PC-3 (cell line): ENCODE results near the gene CYBC1. TPM values are rescaled to one million over a fixed set of nuclear protein-coding genes. Genes with fewer than 3 reads are reported as not detected.

Experiments
- ATAC-seq: fragments of 200-7000 bp; cut with Tn5 transposase; 2 replicates; pipeline ENCODE4 v1.9.1; 2020; ENCODE audit warnings: mild to moderate bottlenecking, moderate library complexity
- BruUV-seq: library from RNA; stranded (reverse); fragments of 400-500 nt; replicated peaks from 2 replicates; lab custom pipeline; 2021; lab: Mats Ljungman, UMichigan
- CTCF ChIA-PET: fragments of 300-600 bp; sonication (Branson Sonifier 250); formaldehyde crosslinking; loops from one replicate; lab custom pipeline; 2022; ENCODE audit warnings: antibody characterized with exemption; lab: Charles Lee
- POLR2A ChIA-PET: fragments of 300-600 bp; sonication (Branson Sonifier 250); formaldehyde crosslinking; loops from one replicate; lab custom pipeline; 2022; ENCODE audit warnings: antibody characterized with exemption; ENCODE audit not compliant: unreplicated experiment; lab: Charles Lee
- DNase-seq: peaks from one replicate; pipeline ENCODE4 v3.0.0-alpha.2; 2015
- H2AFZ ChIP-seq: fragments of 300-600 bp; sonication (generic); 2 replicates; pipeline ENCODE4 v1.6.0; 2016; ENCODE audit warnings: antibody characterized with exemption, low read length
- H3F3A ChIP-seq: fragments of 300-600 bp; sonication (generic); one replicate; pipeline ENCODE4 v1.6.0; 2017; ENCODE audit warnings: antibody characterized with exemption, low read length, control low read depth, mild to moderate bottlenecking; ENCODE audit not compliant: unreplicated experiment
- H3K27ac ChIP-seq: fragments of 300-600 bp; sonication (generic); 2 replicates; pipeline ENCODE4 v1.5.1; 2016; ENCODE audit warnings: mild to moderate bottlenecking, low read length
- H3K27me3 ChIP-seq: fragments of 300-600 bp; sonication (generic); 2 replicates; pipeline ENCODE4 v1.6.1; 2016; ENCODE audit warnings: low read length, mixed read lengths
- H3K36me3 ChIP-seq: fragments of 300-600 bp; sonication (generic); 2 replicates; pipeline ENCODE4 v1.6.1; 2016; ENCODE audit warnings: low read depth, mixed run types, low read length, mixed read lengths
- H3K4me1 ChIP-seq: fragments of 300-600 bp; sonication (generic); 2 replicates; pipeline ENCODE4 v1.5.1; 2016; ENCODE audit warnings: low read length; ENCODE audit not compliant: insufficient read depth
- H3K4me2 ChIP-seq: fragments of 300-600 bp; sonication (generic); 2 replicates; pipeline ENCODE4 v1.6.0; 2016; ENCODE audit warnings: low read length
- H3K4me3 ChIP-seq: fragments of 300-600 bp; sonication (generic); 2 replicates; pipeline ENCODE4 v1.5.1; 2016; ENCODE audit warnings: mild to moderate bottlenecking, low read length, mixed read lengths
- H3K79me2 ChIP-seq: fragments of 300-600 bp; sonication (generic); 2 replicates; pipeline ENCODE4 v1.6.1; 2017; ENCODE audit warnings: low read length, mixed read lengths
- H3K9ac ChIP-seq: fragments of 300-600 bp; sonication (generic); 2 replicates; pipeline ENCODE4 v1.6.0; 2016; ENCODE audit warnings: mild to moderate bottlenecking, low read length
- H3K9me2 ChIP-seq: fragments of 300-600 bp; sonication (generic); replicated peaks from 2 replicates; pipeline ENCODE4 v1.6.1; 2016; ENCODE audit warnings: mixed run types, low read length, mixed read lengths
- H3K9me3 ChIP-seq: fragments of 300-600 bp; sonication (generic); 2 replicates; pipeline ENCODE4 v1.6.1; 2016; ENCODE audit warnings: low read length, mixed read lengths
- H4K20me1 ChIP-seq: fragments of 300-600 bp; sonication (generic); 2 replicates; pipeline ENCODE4 v1.6.1; 2016; ENCODE audit warnings: low read length, mixed read lengths
- CTCF ChIP-seq: fragments of 300-600 bp; sonication (generic); conservative IDR thresholded peaks from 2 replicates; pipeline ENCODE4 v1.5.1; 2017; ENCODE audit warnings: antibody characterized with exemption, low read depth, mild to moderate bottlenecking, low read length
- EZH2 ChIP-seq: fragments of 300-600 bp; sonication (generic); IDR thresholded peaks from one replicate; pipeline ENCODE4 v1.6.1; 2017; ENCODE audit warnings: antibody characterized with exemption, mild to moderate bottlenecking, low read length; ENCODE audit not compliant: unreplicated experiment
- EZH2phosphoT487 ChIP-seq: fragments of 300-600 bp; sonication (generic); IDR thresholded peaks from 2 replicates; pipeline ENCODE4 v1.6.1; 2018; ENCODE audit warnings: mild to moderate bottlenecking, antibody characterized with exemption, low read length, borderline replicate concordance
- intact Hi-C: fragments of 100-400 bp; cut with micrococcal nuclease; formaldehyde crosslinking; loops from 2 replicates; pipeline ENCODE4 v1.9.0; 2023
- total RNA-seq: library from RNA; depleted of rRNA; stranded (reverse); fragments of >200 nt; gene quantifications from 2 replicates; pipeline ENCODE4 v1.2.3, GENCODE V29; 2014

CYBC1 gene
- total RNA-seq, 1 experiment from 2014 or later: 77.2 TPM

GRCh38 chr17:82400830-82401229, 49.7 kb downstream of the CYBC1 start:
- ATAC-seq (no peak), DNase-seq (no peak)
- CTCF ChIA-PET: no interaction called here
- H3K36me3 ChIP-seq: peaks cover 2% of the 10 kb centered on the region
- H3K27me3 ChIP-seq: no peaks in the 10 kb centered on the region
- H3K27ac ChIP-seq: no peak overlapping the region
- no peak for TF ChIP-seq EZH2phosphoT487
- TF ChIP-seq EZH2: no peak
- TF ChIP-seq CTCF: no peak
- H3K9me2 ChIP-seq: no peaks in the 10 kb centered on the region
- no peak overlapping the region for H3K4me3 ChIP-seq
- no TSS peak for BruUV-seq
- H3K4me2 ChIP-seq: no peak overlapping the region
- POLR2A ChIA-PET: no interaction called here
- H3K79me2 ChIP-seq: no peaks in the 10 kb centered on the region
- intact Hi-C loops: no loop called here
- H3K9ac ChIP-seq: no peak overlapping the region
- no peak overlapping the region for H2AFZ ChIP-seq
- no peaks in the 10 kb centered on the region for H3F3A ChIP-seq
- H3K9me3 ChIP-seq: no peaks in the 10 kb centered on the region
- no peaks in the 10 kb centered on the region for H4K20me1 ChIP-seq
- no peaks in the 10 kb centered on the region for H3K4me1 ChIP-seq

DNA sequence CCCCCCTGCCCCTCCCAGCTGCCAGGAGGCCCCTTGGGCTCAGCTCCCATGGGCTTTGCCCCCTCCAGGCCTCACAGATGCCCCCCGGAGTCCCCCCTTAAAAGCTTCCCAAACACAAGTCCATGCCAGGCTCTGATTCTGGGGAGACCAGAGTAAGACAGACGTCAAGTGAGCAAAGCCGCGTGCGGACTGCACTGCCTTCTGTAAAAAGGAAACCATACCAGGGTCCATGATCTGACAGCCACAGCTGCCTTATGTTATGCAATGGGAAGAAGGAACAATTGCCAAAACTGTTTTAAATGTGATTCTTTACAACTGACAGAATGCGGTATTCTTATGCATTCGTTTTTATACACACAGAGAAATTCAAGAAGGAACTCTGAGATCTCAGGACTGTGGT, 50.3 kb downstream of the CYBC1 start:
- Histone ChIP-seq H2AFZ (no peak overlapping the region), H4K20me1 (no peaks in the 10 kb centered on the region), H3K27ac (no peak overlapping the region), H3K27me3 (no peaks in the 10 kb centered on the region), H3F3A (no peaks in the 10 kb centered on the region), H3K4me3 (no peak overlapping the region), H3K9me2 (no peaks in the 10 kb centered on the region), H3K4me2 (no peak overlapping the region), H3K9ac (no peak overlapping the region), H3K9me3 (no peaks in the 10 kb centered on the region), H3K79me2 (no peaks in the 10 kb centered on the region), H3K36me3 (peaks cover 2% of the 10 kb centered on the region; the same call in 1 of the 2 replicates), H3K4me1 (no peaks in the 10 kb centered on the region)
- ATAC-seq (no peak), DNase-seq (no peak)
- ChIA-PET POLR2A (no interaction called here), CTCF (no interaction called here)
- intact Hi-C loops: no loop called here
- TF ChIP-seq CTCF (no peak), EZH2 (no peak), EZH2phosphoT487 (no peak)
- no TSS peak for BruUV-seq

DNA sequence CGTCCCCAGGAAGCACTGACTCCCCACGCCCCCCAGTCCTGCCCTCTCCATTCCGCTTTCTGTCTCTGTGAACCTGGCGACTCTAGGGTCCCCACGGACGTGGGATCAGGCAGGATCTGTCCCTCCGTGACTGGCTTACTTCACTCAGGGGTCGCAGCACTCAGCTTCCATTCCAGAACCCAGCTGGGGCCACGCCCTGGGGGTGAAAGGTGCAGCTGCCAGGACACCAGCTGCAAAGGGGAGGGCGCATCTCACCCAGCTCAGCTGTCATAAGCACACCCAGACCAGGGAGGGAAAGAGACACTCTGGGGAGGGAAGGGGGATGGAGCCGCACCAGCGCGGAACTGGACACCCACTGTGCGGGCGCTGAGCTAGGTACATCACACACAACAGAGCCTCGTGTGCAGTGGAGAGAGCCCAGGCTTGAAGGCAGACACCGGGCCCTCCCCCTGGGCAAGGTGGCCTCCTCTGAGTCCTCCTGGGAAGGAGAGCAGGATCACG, 50.9 kb downstream of the CYBC1 start:
- Histone ChIP-seq H3K9ac (no peak overlapping the region), H3K9me3 (no peaks in the 10 kb centered on the region), H2AFZ (no peak overlapping the region), H3K4me3 (no peak overlapping the region), H3K27ac (no peak overlapping the region), H3K79me2 (no peaks in the 10 kb centered on the region), H3K27me3 (no peaks in the 10 kb centered on the region), H3K9me2 (no peaks in the 10 kb centered on the region), H4K20me1 (no peaks in the 10 kb centered on the region), H3K36me3 (peaks cover 2% of the 10 kb centered on the region; the same call in 1 of the 2 replicates), H3F3A (no peaks in the 10 kb centered on the region), H3K4me1 (no peaks in the 10 kb centered on the region), H3K4me2 (no peak overlapping the region)
- ChIA-PET CTCF (interaction anchor here (0.6 kb wide), 1 partner anchor 552 kb away, joined by 4 read pairs; no protein-coding TSS in a partner anchor), POLR2A (no interaction called here)
- TF ChIP-seq EZH2 (no peak), EZH2phosphoT487 (no peak), CTCF (no peak)
- BruUV-seq: no TSS peak
- DNase-seq (no peak), ATAC-seq (no peak)
- intact Hi-C loops: no loop called here
